ENCODE data around the gene OR2V1.

DNA sequence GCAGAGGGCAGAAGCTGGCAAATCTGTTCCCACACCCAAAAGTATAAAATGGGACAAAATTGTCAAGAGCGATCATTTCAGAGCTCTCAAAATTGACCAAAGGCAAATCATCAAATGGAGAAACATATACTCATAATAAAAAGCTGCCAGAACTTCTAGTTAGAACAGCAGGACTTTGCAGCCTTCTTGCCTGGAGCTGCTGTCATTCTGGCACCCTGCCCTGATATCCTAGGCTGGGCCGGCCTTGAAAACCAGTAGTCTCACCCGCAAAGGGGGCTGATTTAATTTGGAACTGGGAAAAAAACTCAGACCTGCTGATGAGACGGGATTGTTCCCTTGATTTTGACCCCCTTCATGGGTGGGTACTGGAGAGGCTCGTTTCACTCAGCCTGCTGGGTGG, 18.5 kb downstream of the OR2V1 start:
- no peak for TF ChIP-seq POLR2A (IDR thresholded peaks at IDR 0.05)
- no peak for TF ChIP-seq CTCF (IDR thresholded peaks at IDR 0.05)
